Measurements from ENCODE around the gene RAD51C. TPM values are rescaled to one million over a fixed set of nuclear protein-coding genes. Genes with fewer than 3 reads are reported as not detected.

The RAD51C gene
- total and polyA plus RNA-seq, 2 experiments from 2014 or later = 19.2 to 41.6 TPM

DNA sequence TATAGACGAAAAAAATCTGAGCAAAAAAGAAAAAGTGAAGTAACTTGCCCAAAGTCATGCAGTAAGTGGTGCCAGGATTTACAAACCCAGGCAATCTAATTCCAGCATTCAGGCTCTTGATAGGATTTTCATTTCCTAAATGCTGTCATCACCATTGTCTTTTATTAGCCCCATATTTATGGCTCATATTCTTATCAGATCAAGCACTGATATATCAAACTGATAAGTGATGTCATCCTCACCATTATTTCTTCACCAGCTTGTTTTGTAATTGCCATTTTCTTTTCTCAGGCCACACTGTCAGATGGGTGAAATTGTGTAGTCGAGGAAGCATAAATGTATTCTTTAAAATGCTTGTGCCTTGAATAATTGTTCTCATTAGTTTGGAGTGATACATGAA, 1.3 kb downstream of the RAD51C start:
- peak overlapping the region; percentile 94 for H3K27ac ChIP-seq
- H3K9me3 ChIP-seq (ENCODE audit: low read depth) = no peaks in the 10 kb centered on the region
- H3K36me3 ChIP-seq (replicated peaks; ENCODE audit: insufficient read depth, low read depth) = no peaks in the 10 kb centered on the region
- WGBS (ENCODE audit: low lambda C conversion rate, missing lambda C conversion rate) = 88% methylated on average over 2 of the region's 2 CpGs
- no peaks in the 10 kb centered on the region for H3K27me3 ChIP-seq
- DNase-seq (ENCODE audit: low spot score) = no peak
- peaks cover 10% of the 10 kb centered on the region for H3K79me2 ChIP-seq
- no peak overlapping the region for H2AFZ ChIP-seq
- no peak overlapping the region for H3K4me3 ChIP-seq
- peaks cover 13% of the 10 kb centered on the region for H3K4me1 ChIP-seq (ENCODE audit: insufficient read depth)
- no peaks in the 10 kb centered on the region for H3K9me2 ChIP-seq (replicated peaks; ENCODE audit: insufficient read depth)
- TF ChIP-seq EZH2phosphoT487 (IDR thresholded peaks at IDR 0.05; ENCODE audit: low read depth, severe bottlenecking, unreplicated experiment) (no peak), EZH2 (IDR thresholded peaks at IDR 0.05; ENCODE audit: borderline replicate concordance) (no peak)
- TF ChIP-seq, protein P1, sequence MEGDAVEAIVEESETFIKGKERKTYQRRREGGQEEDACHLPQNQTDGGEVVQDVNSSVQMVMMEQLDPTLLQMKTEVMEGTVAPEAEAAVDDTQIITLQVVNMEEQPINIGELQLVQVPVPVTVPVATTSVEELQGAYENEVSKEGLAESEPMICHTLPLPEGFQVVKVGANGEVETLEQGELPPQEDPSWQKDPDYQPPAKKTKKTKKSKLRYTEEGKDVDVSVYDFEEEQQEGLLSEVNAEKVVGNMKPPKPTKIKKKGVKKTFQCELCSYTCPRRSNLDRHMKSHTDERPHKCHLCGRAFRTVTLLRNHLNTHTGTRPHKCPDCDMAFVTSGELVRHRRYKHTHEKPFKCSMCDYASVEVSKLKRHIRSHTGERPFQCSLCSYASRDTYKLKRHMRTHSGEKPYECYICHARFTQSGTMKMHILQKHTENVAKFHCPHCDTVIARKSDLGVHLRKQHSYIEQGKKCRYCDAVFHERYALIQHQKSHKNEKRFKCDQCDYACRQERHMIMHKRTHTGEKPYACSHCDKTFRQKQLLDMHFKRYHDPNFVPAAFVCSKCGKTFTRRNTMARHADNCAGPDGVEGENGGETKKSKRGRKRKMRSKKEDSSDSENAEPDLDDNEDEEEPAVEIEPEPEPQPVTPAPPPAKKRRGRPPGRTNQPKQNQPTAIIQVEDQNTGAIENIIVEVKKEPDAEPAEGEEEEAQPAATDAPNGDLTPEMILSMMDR (IDR thresholded peaks at IDR 0.05; ENCODE audit: poor library complexity) = no peak
- H4K20me1 ChIP-seq (ENCODE audit: insufficient read depth, poor library complexity, severe bottlenecking) = no peaks in the 10 kb centered on the region
- peak overlapping the region; percentile 72 for H3K4me2 ChIP-seq

DNA sequence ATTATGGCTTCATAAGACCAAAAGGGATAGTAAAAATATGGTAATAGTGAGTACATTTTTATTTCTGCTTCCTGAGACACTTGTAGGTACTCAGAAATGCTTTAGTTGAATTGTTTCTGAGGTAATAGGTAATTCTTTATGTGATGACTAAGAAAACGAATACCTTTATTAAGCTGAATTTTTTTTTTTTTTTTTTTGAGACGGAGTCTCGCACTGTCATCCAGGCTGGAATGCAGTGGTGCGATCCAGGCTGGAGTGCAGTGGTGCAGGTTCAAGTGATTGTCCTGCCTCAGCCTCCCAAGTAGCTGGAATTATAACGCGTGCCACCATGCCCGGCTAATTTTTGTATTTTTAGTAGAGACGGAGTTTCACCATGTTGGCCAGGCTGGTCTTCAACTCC, 1.9 kb downstream of the RAD51C start:
- WGBS (ENCODE audit: low lambda C conversion rate, missing lambda C conversion rate) = 91% methylated on average over 8 of the region's 8 CpGs
- H3K9me2 ChIP-seq (replicated peaks; ENCODE audit: insufficient read depth) = no peaks in the 10 kb centered on the region
- no peaks in the 10 kb centered on the region for H3K9me3 ChIP-seq (ENCODE audit: low read depth)

DNA sequence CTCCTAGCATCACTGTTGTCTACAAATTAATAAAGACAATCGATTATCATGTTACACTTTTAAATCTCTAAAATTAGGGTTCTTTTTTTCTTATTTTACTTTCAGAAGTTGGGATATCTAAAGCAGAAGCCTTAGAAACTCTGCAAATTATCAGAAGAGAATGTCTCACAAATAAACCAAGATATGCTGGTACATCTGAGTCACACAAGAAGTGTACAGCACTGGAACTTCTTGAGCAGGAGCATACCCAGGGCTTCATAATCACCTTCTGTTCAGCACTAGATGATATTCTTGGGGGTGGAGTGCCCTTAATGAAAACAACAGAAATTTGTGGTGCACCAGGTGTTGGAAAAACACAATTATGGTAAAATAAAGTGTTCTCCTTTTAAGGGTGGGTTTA, 2.4 kb downstream of the RAD51C start:
- H3K27ac ChIP-seq = no peak overlapping the region
- no peaks in the 10 kb centered on the region for H3K36me3 ChIP-seq (replicated peaks; ENCODE audit: insufficient read depth, low read depth)
- H3K4me3 ChIP-seq = no peak overlapping the region
- DNase-seq (ENCODE audit: low spot score) = no peak
- peaks cover 13% of the 10 kb centered on the region for H3K4me1 ChIP-seq (ENCODE audit: insufficient read depth)
- 96% methylated on average over 1 of the region's 1 CpG for WGBS (ENCODE audit: low lambda C conversion rate, missing lambda C conversion rate)
- H3K9me3 ChIP-seq (ENCODE audit: low read depth) = no peaks in the 10 kb centered on the region
- TF ChIP-seq EZH2 (IDR thresholded peaks at IDR 0.05; ENCODE audit: borderline replicate concordance) (no peak), EZH2phosphoT487 (IDR thresholded peaks at IDR 0.05; ENCODE audit: low read depth, severe bottlenecking, unreplicated experiment) (no peak)
- TF ChIP-seq, protein P1 (IDR thresholded peaks at IDR 0.05; ENCODE audit: poor library complexity) = no peak
- H4K20me1 ChIP-seq (ENCODE audit: insufficient read depth, poor library complexity, severe bottlenecking) = no peaks in the 10 kb centered on the region
- no peak overlapping the region for H2AFZ ChIP-seq
- H3K79me2 ChIP-seq = peaks cover 10% of the 10 kb centered on the region
- no peaks in the 10 kb centered on the region for H3K27me3 ChIP-seq
- no peak overlapping the region for H3K4me2 ChIP-seq
- no peaks in the 10 kb centered on the region for H3K9me2 ChIP-seq (replicated peaks; ENCODE audit: insufficient read depth)

More for the DNA sequence above, 1.9 kb downstream of the RAD51C start:
- no peak for DNase-seq (ENCODE audit: low spot score)
- H3K36me3 ChIP-seq (replicated peaks; ENCODE audit: insufficient read depth, low read depth) = no peaks in the 10 kb centered on the region
- H4K20me1 ChIP-seq (ENCODE audit: insufficient read depth, poor library complexity, severe bottlenecking) = no peaks in the 10 kb centered on the region
- no peak overlapping the region for H3K27ac ChIP-seq
- H3K4me1 ChIP-seq (ENCODE audit: insufficient read depth) = peaks cover 13% of the 10 kb centered on the region
- no peak overlapping the region for H3K4me3 ChIP-seq
- no peak overlapping the region for H2AFZ ChIP-seq
- H3K27me3 ChIP-seq = no peaks in the 10 kb centered on the region
- H3K4me2 ChIP-seq = peak overlapping the region; percentile 72
- TF ChIP-seq EZH2phosphoT487 (IDR thresholded peaks at IDR 0.05; ENCODE audit: low read depth, severe bottlenecking, unreplicated experiment) = no peak
- TF ChIP-seq, protein P1 (IDR thresholded peaks at IDR 0.05; ENCODE audit: poor library complexity) = no peak
- TF ChIP-seq EZH2 (IDR thresholded peaks at IDR 0.05; ENCODE audit: borderline replicate concordance) = no peak
- H3K79me2 ChIP-seq = peaks cover 10% of the 10 kb centered on the region

DNA sequence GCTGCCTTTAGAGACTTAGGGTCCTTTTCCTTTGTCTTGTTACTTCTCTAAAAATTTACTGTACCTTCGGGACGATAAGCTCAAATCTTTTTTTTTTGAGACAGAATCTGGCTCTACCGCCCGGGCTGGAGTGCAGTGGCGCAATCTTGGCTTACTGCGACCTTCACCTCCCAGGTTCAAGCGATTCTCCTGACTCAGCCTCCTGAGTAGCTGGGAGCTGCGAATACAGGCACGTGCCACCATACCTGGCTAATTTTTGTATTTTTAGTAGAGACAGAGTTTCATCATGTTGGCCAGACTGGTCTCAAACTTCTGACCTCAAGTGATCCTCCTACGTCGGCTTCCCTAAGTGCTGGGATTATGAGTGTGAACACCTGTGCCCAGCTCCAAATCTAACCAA, 7.4 kb downstream of the RAD51C start:
- Histone ChIP-seq H3K79me2 (no peaks in the 10 kb centered on the region), H3K4me1 (ENCODE audit: insufficient read depth) (no peaks in the 10 kb centered on the region), H3K36me3 (replicated peaks; ENCODE audit: insufficient read depth, low read depth) (no peaks in the 10 kb centered on the region), H3K9me3 (ENCODE audit: low read depth) (no peaks in the 10 kb centered on the region), H3K27me3 (no peaks in the 10 kb centered on the region), H4K20me1 (ENCODE audit: insufficient read depth, poor library complexity, severe bottlenecking) (no peaks in the 10 kb centered on the region), H2AFZ (no peak overlapping the region), H3K27ac (no peak overlapping the region), H3K4me3 (no peak overlapping the region), H3K4me2 (no peak overlapping the region), H3K9me2 (replicated peaks; ENCODE audit: insufficient read depth) (no peaks in the 10 kb centered on the region)
- TF ChIP-seq EZH2 (IDR thresholded peaks at IDR 0.05; ENCODE audit: borderline replicate concordance) = no peak
- no peak for TF ChIP-seq EZH2phosphoT487 (IDR thresholded peaks at IDR 0.05; ENCODE audit: low read depth, severe bottlenecking, unreplicated experiment)
- TF ChIP-seq, protein P1 (IDR thresholded peaks at IDR 0.05; ENCODE audit: poor library complexity) = no peak
- DNase-seq (ENCODE audit: low spot score) = no peak
- WGBS (ENCODE audit: low lambda C conversion rate, missing lambda C conversion rate) = 97% methylated on average over 11 of the region's 11 CpGs

Data from hepatocyte (in vitro differentiated cells).